NCI-H526 treated with DMSO at 0.1 percent for 48 hours (cell line): ENCODE data around the gene ESR1.
"Not testable (repeated sequence)": the region's sequence is repeated elsewhere in the genome, so short reads cannot be mapped to it uniquely, and the experiment has no call there.

Source experiments
- DNase-seq: peaks from one replicate; lab custom pipeline; 2025; lab: John Stamatoyannopoulos, UW

The ESR1 gene

DNA sequence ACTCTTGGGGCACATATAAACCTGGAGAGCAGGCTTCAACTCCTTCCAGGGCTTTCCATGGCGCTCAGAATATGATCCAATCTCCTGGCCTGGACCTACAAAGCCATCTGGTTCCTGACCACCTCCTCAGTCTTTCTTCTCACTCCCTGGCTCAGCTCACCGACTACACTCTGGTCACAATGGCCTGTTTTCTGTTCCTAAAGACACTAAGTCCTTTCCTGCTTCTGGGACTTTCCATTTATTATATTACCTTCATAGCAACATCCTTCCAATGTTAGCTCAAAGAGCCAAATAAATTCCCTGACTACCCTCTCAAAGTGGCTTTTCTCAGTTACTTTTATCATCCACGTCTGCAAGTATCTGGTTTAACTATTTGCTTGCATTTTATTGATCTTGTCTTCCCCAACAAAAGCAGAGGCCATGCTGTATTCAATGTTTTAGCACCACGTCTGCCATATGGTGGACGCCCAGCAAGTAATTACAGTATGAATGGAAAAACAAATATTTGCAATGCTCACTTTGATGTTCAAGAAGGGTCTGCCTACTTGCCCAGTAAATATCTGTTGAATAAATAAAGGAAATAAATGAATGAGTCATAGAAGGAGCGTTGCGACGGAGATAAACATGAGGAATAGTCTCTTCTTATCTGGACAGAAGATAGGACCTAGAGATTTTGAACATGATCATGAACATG lies 328.4 kb downstream of the ESR1 start:
- no peak for DNase-seq

GRCh38 chr6:152136449-152136825 lies 329.0 kb downstream of the ESR1 start:
- DNase-seq, result no peak

- DNase-seq, result not testable (repeated sequence)
These were observed 330.9 kb downstream of the ESR1 start for GRCh38 chr6:152138344-152138743.

- no peak for DNase-seq
These were observed 334.6 kb downstream of the ESR1 start for GRCh38 chr6:152142105-152142504.

- DNase-seq, result no peak
These were observed 335.9 kb downstream of the ESR1 start for GRCh38 chr6:152143359-152143758.

DNA sequence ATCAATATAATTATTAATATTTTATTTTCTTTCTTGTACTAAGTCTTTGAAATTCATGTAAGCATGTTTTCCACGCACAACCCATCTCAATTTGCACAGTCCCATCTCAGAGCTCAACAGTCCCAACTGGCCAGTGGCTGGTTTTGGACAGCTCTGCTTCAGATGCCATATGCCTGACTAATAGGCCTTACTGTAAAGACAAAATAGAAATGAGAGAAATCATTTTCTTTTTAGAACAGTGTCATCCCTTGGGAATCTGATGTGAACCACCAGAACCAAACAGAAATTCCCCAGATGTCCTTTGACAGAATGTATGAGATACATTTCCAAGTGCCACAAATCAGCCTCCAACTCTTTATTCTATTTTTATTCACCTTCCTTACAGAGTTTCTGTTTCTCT lies 338.9 kb downstream of the ESR1 start:
- no peak for DNase-seq

- no peak for DNase-seq
These were observed 339.8 kb downstream of the ESR1 start for GRCh38 chr6:152147269-152147668.

- DNase-seq, result no peak
These were observed 340.9 kb downstream of the ESR1 start for GRCh38 chr6:152148412-152148811.

DNA sequence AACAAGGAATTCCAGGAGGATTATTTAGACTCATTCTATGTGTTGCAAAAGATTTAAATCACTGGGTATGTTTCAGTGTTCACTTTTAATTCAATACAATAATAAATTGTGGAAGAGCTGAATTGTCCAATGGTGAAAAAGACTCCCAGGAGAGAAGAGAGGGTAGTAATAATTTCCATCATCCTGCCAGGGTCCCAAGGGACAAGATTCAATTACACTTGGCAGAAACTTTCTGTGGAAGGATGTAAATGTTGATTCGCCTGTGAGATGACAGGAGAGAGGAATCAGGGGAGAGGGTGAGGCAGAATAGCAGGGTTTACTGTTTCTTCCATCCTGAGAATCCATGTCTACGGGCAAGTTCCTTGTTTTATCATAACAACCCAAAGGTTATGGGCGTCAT lies 342.7 kb downstream of the ESR1 start:
- no peak for DNase-seq

GRCh38 chr6:152151920-152152319 lies 344.4 kb downstream of the ESR1 start:
- DNase-seq, result no peak

GRCh38 chr6:152154559-152155356 lies 347.3 kb downstream of the ESR1 start:
- DNase-seq, result no peak

- no peak for DNase-seq
These were observed 348.3 kb downstream of the ESR1 start for GRCh38 chr6:152155792-152156191.

DNA sequence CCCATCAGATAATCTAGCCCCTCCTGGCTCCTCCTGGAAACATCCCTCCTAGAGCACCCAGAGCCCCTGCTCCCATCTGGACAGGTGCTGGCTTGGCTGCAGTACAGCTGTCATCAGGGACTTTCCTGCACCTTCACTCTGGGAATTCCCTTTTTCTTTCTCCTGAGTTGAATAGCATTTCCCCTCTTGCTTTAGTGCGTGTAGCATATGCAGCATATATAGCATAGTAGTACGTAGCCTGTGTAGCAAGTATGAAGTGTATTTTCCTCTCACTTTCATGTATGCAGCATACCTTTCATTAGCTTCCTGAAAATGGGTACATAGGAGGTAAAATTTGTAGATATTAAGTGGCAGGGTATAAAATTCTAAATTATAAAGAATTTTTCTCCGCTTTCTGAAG lies 352.9 kb downstream of the ESR1 start:
- DNase-seq, result no peak

DNA sequence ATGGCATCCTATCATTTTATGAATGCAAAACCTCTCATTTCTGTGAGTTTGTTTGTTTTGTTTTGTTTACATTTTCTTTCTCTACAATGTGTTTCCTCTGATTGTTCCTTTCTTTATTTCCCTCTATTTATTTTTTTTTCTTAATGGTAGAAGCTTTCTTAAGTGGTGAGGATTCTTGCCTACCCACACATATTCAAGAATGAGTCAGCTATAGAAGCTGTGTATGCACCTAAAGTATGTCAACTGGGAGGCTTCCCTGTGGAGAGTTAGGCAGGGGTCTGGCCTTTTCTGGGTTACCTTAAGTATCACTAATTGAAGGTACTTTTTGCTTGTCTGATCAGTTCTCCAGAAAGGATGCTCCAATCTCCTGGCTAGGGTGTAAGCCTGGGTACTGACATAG lies 354.0 kb downstream of the ESR1 start:
- no peak for DNase-seq

- DNase-seq, result no peak
These were observed 357.5 kb downstream of the ESR1 start for GRCh38 chr6:152164957-152165356.

DNA sequence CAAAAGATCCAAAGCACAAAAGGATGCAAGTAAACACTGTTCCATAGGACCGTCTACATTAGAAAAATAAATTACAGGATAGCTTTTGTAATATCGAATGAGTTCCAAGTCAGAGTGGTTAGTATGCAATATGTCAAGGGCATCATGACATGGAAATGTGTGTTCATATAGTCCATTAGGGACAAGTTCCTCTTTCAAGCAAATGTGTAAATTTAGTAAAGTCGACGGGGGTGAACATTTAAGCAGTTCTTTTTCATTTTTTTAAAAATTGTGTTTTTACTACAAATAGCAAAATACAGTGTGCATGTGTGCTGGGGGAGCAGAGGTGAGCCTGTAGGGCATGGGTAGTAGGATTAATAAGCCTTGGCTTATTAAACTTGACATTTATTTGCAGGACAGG lies 359.0 kb downstream of the ESR1 start:
- DNase-seq, result no peak

- no peak for DNase-seq
These were observed 359.4 kb downstream of the ESR1 start for GRCh38 chr6:152166897-152167296.

DNA sequence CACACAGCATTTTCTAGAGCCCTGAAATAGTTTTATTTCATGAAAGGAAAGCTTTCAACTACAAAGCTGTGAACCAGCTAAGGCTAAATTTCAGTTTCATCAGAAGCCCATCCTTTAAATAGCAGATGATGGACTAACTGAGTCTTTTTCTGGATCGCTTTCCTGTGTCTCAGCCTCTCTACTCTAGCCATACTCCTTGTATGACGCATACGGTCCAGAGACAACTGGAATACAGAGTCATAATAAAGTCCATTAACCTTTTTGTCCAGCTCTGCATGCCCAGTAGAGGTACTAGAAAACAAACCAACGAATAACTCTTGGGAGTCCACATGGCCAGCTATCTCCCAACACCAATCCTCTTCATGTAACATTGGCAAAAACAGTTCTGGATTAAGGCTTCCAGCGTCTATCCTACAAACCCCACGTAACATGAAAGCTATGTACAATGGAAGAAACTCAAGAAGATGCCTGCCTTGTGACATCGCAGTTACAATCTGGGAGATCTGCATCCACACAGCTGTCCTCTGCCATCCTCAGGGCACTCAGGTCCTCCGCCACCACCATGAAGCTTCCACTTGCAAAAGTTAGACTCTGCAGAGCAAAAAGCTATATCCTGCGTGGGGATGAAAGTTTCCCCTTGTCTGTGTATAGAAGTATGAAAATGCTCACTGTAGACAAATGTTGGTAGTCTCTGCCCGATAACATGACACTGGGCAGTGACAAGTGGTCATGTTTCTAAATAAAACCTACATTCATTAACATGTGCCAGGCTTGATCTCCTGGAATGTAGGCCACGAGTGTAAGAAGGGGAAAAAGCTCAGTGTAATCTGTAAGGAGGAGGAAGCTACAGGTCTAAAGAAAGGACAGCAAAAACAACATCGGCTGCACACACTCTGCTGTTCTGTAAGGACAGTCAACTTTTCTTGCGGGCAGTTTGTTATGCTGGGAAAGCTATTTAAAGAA lies 360.4 kb downstream of the ESR1 start:
- no peak for DNase-seq

DNA sequence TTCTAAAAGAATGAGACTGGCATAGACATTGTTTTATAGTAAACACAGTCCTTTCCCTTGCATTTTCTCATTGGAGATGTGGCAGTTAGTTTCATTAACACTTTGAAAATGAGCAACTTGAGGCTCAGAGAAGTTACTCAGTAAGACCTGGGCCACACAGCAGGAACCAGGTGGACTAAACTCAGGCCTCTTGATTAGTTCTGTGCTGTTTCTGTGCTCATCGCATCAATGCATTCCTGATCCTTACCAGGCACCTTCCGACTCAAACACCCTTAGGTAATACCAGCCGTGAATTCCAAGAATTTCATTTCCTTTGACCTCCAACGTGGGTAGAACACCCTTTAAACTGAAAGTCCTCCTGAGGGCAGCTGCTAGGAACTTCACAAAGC lies 362.8 kb downstream of the ESR1 start:
- DNase-seq, result no peak

DNA sequence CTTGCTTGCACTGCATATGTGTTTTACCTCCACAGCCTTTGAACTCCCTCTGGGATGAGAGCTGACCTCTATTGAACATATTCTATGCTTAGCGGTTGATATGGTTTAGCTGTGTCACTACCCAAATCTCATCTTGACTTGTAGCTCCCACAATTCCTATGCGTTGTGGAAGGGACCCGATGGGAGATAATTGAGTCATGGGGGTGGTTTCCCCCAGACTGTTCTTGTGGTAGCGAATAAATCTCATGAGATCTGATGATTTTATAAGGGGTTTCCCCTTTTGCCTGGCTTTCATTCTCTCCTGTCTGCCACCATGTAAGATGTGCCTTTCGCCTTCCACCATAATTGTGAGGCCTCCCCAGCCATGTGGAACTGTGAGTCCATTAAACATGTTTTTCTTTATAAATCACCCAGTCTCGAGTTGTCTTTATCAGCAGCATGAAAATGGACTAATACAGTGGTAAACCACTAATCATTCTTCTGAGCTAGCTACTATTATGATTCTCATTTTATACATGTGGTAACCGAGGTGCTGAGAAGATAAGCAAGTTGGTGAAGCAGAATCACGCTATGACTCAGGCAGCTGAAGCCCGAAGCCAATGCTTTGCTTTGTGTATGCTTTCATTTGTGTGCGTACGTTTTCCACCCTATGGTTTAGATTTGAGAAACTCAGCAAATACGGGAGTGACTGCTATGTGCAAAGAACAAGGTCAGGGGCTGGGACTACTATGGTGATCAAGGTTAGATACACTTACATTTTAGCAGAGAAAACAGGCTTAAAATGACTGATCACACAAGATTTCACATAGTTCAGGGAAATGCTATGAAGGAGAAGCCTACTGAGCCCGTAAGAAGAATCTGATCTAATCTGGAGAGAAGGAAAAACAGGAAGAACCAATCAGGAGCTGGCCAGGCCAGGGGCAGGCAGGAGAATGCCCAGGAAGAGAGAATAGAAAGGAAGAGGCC lies 363.5 kb downstream of the ESR1 start:
- DNase-seq, result no peak

DNA sequence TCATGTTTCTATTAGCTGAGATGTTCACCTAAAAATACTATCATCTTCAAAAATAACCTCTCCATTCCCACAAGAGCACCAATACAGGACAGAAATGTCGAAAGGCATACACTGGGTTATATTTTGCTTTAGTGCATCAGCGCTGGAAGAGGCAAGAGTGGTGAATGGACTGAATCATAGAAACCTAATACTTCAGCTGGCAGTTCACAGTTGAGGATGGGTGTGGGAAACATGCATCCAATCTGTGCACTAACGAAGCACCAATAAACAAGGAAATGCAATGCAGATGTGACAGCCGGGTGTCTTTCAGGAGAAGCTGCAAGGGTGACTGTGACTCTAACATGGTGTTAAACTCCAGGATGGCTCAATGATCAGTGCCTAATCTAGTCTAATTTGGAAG lies 365.8 kb downstream of the ESR1 start:
- no peak for DNase-seq
